Thyroid gland (tissue), 4 donors: Measurements from ENCODE around the gene ZNF76.

Experiments
- CTCF ChIP-seq, 6 experiments: fragments of 200-600 bp in 3 of 6; fragments of 450-650 bp in 3 of 6; sonication (generic) in 3 of 6; IDR thresholded peaks; one replicate each; pipeline ENCODE4 v1.5.1; 2016 to 2019; ENCODE audit warnings: antibody characterized with exemption in 6 of 6, mild to moderate bottlenecking in 2 of 6, inconsistent platforms in 1 of 6, moderate library complexity in 1 of 6
- POLR2A ChIP-seq, 2 donors: fragments of 450-650 bp; IDR thresholded peaks; one replicate each; pipeline ENCODE4 v1.6.1; 2017; ENCODE audit warnings: antibody characterized with exemption in 2 of 2, mild to moderate bottlenecking in 2 of 2, moderate library complexity in 1 of 2

GRCh38 chr6:35298625-35299140 is 39.1 kb downstream of the ZNF76 start:
- TF ChIP-seq POLR2A (IDR thresholded peaks at IDR 0.05): no peak
- no peak for TF ChIP-seq CTCF (IDR thresholded peaks at IDR 0.05)
